Measurements from ENCODE around the gene ZBTB46.

ZBTB46 gene

DNA sequence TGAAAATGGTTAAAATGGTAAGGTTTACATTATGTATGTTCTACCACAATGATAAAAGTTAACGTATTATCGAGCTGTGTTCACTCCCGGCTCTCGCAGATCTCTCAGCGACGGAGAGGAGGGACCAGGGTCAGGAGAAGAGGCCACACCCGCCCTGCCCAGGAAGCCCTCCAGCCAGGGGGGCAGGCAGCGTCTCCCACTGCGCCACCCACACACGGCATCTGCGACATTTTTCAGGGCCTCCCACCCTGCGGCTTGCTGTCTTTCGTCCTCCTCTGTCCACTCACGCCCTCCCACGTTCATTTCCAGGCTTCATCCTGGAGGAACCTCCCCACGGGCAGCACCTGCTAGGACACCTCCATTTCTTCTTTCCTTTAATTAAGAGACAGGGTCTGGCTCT is 43.3 kb downstream of the ZBTB46 start:
- Histone ChIP-seq H3K27me3 (no peaks in the 10 kb centered on the region), H3K27ac (no peak overlapping the region), H3K9me3 (no peaks in the 10 kb centered on the region), H3K36me3 (no peaks in the 10 kb centered on the region), H3K4me3 (ENCODE audit: low read depth in 1 of 2, low read length in 1 of 2) (no peak overlapping the region), H3K4me1 (ENCODE audit: control insufficient read depth in 1 of 2, insufficient read depth in 1 of 2, low read depth in 1 of 2, low read length in 1 of 2) (peaks cover 0 to 3% of the 10 kb centered on the region in 2 experiments)
- TF ChIP-seq, protein P1, sequence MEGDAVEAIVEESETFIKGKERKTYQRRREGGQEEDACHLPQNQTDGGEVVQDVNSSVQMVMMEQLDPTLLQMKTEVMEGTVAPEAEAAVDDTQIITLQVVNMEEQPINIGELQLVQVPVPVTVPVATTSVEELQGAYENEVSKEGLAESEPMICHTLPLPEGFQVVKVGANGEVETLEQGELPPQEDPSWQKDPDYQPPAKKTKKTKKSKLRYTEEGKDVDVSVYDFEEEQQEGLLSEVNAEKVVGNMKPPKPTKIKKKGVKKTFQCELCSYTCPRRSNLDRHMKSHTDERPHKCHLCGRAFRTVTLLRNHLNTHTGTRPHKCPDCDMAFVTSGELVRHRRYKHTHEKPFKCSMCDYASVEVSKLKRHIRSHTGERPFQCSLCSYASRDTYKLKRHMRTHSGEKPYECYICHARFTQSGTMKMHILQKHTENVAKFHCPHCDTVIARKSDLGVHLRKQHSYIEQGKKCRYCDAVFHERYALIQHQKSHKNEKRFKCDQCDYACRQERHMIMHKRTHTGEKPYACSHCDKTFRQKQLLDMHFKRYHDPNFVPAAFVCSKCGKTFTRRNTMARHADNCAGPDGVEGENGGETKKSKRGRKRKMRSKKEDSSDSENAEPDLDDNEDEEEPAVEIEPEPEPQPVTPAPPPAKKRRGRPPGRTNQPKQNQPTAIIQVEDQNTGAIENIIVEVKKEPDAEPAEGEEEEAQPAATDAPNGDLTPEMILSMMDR (IDR thresholded peaks at IDR 0.05), result no peak

DNA sequence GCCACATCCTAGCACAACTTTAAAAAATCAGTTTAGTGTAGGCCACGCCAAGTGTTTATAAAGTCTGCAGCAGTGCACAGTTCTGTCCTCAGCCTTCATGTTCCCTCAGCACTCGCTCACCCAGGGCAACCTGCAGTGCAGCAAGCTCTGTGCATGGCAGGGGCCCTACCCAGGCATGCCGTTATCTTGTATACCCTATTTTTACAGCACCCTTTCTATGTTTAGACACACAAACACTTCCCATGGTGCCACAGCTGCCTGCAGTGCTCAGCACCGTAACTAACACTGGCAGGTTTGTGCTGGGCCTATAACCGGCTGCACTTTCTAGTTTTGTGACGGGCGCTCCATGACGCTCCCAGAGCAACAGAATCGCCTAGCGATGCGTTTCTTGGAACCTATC is 43.8 kb downstream of the ZBTB46 start:
- TF ChIP-seq, protein P1 (IDR thresholded peaks at IDR 0.05), result no peak
- no peaks in the 10 kb centered on the region for H3K36me3 ChIP-seq
- no peaks in the 10 kb centered on the region for H3K9me3 ChIP-seq
- H3K27ac ChIP-seq, result no peak overlapping the region
- no peak overlapping the region for H3K4me3 ChIP-seq (ENCODE audit: low read depth in 1 of 2, low read length in 1 of 2)
- H3K27me3 ChIP-seq, result no peaks in the 10 kb centered on the region
- H3K4me1 ChIP-seq (ENCODE audit: control insufficient read depth in 1 of 2, insufficient read depth in 1 of 2, low read depth in 1 of 2, low read length in 1 of 2), result peaks cover 0 to 3% of the 10 kb centered on the region in 2 experiments

DNA sequence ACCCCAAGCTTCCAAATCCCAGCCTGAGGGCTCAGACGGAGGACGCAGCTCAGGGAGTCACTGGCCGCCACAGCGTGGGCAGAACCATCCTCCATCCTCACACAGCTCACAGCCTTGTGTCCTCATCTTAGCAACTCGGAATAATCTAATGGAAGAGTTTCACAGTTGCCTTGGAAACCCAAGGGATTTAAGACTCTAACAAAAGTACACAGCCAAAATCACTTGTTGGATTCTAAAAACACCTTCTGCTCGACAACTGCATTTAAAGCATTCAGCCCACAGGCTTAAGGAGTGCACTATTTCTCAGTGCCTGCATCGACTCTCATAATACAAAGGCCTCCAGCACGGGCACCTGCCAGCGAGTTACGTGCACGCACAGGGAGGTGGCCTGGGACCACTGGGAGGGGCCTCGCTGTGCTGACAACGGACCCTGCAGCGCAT is 45.4 kb downstream of the ZBTB46 start:
- no peak overlapping the region for H3K27ac ChIP-seq
- TF ChIP-seq, protein P1 (IDR thresholded peaks at IDR 0.05), result no peak
- no peaks in the 10 kb centered on the region for H3K36me3 ChIP-seq
- no peaks in the 10 kb centered on the region for H3K27me3 ChIP-seq
- no peaks in the 10 kb centered on the region for H3K9me3 ChIP-seq
- peaks cover 0 to 3% of the 10 kb centered on the region in 2 experiments for H3K4me1 ChIP-seq (ENCODE audit: control insufficient read depth in 1 of 2, insufficient read depth in 1 of 2, low read depth in 1 of 2, low read length in 1 of 2)
- H3K4me3 ChIP-seq (ENCODE audit: low read depth in 1 of 2, low read length in 1 of 2), result no peak overlapping the region

DNA sequence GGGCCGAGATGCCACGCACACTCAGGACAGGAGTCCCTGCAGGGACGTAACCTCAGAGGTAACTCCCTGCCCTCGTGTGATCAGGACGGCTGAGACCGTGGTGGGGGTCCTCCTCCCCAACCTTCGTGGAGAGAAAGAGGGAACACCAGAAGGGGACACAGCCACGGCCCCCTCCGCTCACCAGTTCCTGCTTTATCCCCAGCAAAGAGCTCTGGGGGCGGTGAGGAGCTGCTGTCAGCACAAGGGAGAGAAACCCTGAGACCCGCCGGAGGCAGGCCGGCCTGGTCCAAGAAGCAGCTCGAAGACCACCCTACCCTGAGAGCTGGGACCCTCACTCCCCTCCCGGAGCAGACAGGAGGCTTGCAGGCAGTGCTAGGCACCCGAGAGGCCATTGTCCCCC is 47.1 kb downstream of the ZBTB46 start:
- TF ChIP-seq, protein P1 (IDR thresholded peaks at IDR 0.05), result no peak
- Histone ChIP-seq H3K27ac (no peak overlapping the region), H3K36me3 (no peaks in the 10 kb centered on the region), H3K4me1 (ENCODE audit: control insufficient read depth in 1 of 2, insufficient read depth in 1 of 2, low read depth in 1 of 2, low read length in 1 of 2) (peaks cover 0 to 3% of the 10 kb centered on the region in 2 experiments), H3K27me3 (no peaks in the 10 kb centered on the region), H3K4me3 (ENCODE audit: low read depth in 1 of 2, low read length in 1 of 2) (no peak overlapping the region), H3K9me3 (no peaks in the 10 kb centered on the region)

DNA sequence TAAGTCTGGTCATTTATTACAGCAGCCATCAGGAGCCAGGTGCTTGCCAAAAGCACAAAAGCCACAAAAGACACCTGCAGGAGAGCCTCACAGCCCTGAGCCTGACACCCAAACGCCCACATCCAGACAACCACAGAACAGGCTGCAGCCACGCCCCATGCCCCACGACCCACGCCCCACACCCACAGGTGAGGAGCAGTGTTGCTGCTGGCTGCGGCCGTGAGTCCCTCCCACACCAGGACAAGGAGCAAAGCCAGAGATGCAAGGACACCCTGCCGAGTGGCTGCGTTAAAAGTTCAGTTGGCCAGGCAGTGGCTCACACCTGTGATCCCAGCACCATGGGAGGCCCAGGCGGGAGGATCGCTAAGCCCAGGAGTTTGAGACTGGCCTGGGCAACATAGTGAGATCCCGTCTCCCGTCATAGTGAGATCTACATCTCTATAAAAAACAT is 48.5 kb downstream of the ZBTB46 start:
- no peaks in the 10 kb centered on the region for H3K27me3 ChIP-seq
- H3K4me3 ChIP-seq (ENCODE audit: low read depth in 1 of 2, low read length in 1 of 2), result no peak overlapping the region
- TF ChIP-seq, protein P1 (IDR thresholded peaks at IDR 0.05), result no peak
- H3K4me1 ChIP-seq (ENCODE audit: control insufficient read depth in 1 of 2, insufficient read depth in 1 of 2, low read depth in 1 of 2, low read length in 1 of 2), result peaks cover 0 to 3% of the 10 kb centered on the region in 2 experiments
- no peaks in the 10 kb centered on the region for H3K9me3 ChIP-seq
- no peak overlapping the region for H3K27ac ChIP-seq
- no peaks in the 10 kb centered on the region for H3K36me3 ChIP-seq

DNA sequence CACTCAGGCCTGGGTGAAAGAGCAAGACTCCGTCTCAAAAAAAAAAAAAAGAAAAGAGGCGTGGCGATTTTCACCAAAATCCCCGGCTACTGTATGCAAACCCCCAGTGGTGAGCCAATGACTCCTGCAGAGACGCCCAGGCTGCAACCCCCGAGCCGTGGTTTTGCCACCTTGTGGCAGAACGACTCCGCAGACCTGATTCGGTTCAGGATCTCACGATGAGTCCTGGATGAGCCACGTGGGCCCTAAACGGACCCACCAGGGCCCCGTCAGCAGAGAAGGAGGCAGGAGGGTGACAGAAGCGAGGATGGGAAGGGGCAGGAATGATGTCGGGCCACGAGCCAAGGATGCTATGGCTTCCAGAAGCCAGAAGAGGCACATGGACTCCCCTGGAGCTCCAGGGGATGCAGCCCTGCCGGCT is 49.0 kb downstream of the ZBTB46 start:
- Histone ChIP-seq H3K9me3 (no peaks in the 10 kb centered on the region), H3K36me3 (no peaks in the 10 kb centered on the region), H3K4me1 (ENCODE audit: control insufficient read depth in 1 of 2, insufficient read depth in 1 of 2, low read depth in 1 of 2, low read length in 1 of 2) (peaks cover 0 to 3% of the 10 kb centered on the region in 2 experiments), H3K4me3 (ENCODE audit: low read depth in 1 of 2, low read length in 1 of 2) (no peak overlapping the region), H3K27me3 (no peaks in the 10 kb centered on the region), H3K27ac (no peak overlapping the region)
- TF ChIP-seq, protein P1 (IDR thresholded peaks at IDR 0.05), result no peak

Data from neutrophil (primary cell).